Panc1 (cell line): ENCODE measurements around the gene PPM1D.

ENCODE experiments used
- POLR2AphosphoS5 ChIP-seq: IDR thresholded peaks from 2 replicates; pipeline ENCODE4 v1.6.1; 2012; ENCODE audit warnings: mild to moderate bottlenecking, low read depth, low read length, moderate library complexity
- REST ChIP-seq, 2 experiments: IDR thresholded peaks; 2 replicates each; pipeline ENCODE4 v1.6.1; 2011 to 2012; ENCODE audit warnings: low read depth in 2 of 2, control low read depth in 1 of 2, low read length in 1 of 2, mild to moderate bottlenecking in 1 of 2, moderate library complexity in 1 of 2; ENCODE audit not compliant: insufficient read depth in 1 of 2

DNA sequence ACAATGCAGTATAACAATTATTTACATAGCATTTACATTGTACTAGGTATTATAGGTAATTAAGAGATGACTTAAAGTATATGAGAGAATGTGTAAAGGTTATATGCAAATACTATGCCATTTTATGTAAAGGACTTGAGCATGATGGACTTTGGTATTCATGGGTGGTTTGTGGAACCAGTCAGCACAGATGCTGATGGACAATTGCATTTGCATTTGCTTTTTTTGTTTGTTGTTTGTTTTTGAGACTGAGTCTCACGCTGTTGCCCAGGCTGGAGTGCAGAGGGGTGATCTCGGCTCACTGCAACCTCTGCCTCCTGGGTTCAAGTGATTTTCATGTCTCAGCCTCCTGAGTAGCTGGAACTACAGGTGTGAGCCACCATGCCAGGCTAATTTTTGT is 113.6 kb downstream of the PPM1D start:
- TF ChIP-seq POLR2AphosphoS5 (no peak), REST (IDR thresholded peaks at IDR 0.05; ENCODE audit: insufficient read depth in 1 of 2, low read depth in 2 of 2, low read length in 1 of 2) (no peak)
